H1 (cell line): ENCODE measurements around the gene BLCAP. TPM values are rescaled to one million over a fixed set of nuclear protein-coding genes. Genes with fewer than 3 reads are reported as not detected.

Experiments used
- BRCA1 ChIP-seq: IDR thresholded peaks from 2 replicates; pipeline ENCODE4 v1.6.1; 2012; ENCODE audit warnings: low read depth, low read length, improper control_type of control experiment
- CEBPB ChIP-seq: IDR thresholded peaks from 2 replicates; pipeline ENCODE4 v1.6.1; 2012; ENCODE audit warnings: low read depth, low read length
- CHD7 ChIP-seq: fragments of 300-600 bp; sonication (generic); IDR thresholded peaks from 2 replicates; pipeline ENCODE4 v1.7.1; 2012; ENCODE audit warnings: low read length, moderate library complexity, mild to moderate bottlenecking, inconsistent platforms; ENCODE audit not compliant: insufficient replicate concordance
- CTCF ChIP-seq, 3 experiments: IDR thresholded peaks; 1 replicate in 2 of 3; 2 replicates in 1 of 3; pipeline versions ENCODE4 v1.5.1 to v1.6.1; 2011; ENCODE audit warnings: low read length in 3 of 3, mild to moderate bottlenecking in 3 of 3, inconsistent platforms in 2 of 3, low read depth in 1 of 3, moderate library complexity in 1 of 3; ENCODE audit not compliant: insufficient read depth in 1 of 3; ENCODE audit errors: control extremely low read depth in 1 of 3
- MAFK ChIP-seq: IDR thresholded peaks from 2 replicates; pipeline ENCODE4 v1.6.1; 2012; ENCODE audit warnings: low read depth, mild to moderate bottlenecking, improper control_type of control experiment, low read length
- MAX ChIP-seq: IDR thresholded peaks from 2 replicates; pipeline ENCODE4 v1.6.1; 2012; ENCODE audit warnings: inconsistent platforms
- POLR2A ChIP-seq, 2 experiments: IDR thresholded peaks; 1 replicate in 1 of 2; 2 replicates in 1 of 2; pipeline ENCODE4 v1.6.1; 2011; ENCODE audit warnings: low read depth in 2 of 2, low read length in 2 of 2, mild to moderate bottlenecking in 2 of 2; ENCODE audit errors: control extremely low read depth in 1 of 2
- POLR2AphosphoS5 ChIP-seq: IDR thresholded peaks from 2 replicates; pipeline ENCODE4 v1.6.1; 2011; ENCODE audit warnings: low read depth, low read length
- polyA plus RNA-seq, 7 experiments: library from polyadenylated mRNA; depleted of rRNA in 3 of 7; stranded (reverse) in 5 of 7; unstranded in 2 of 7; fragments of >200 nt in 5 of 7; fragments of 200-250 nt in 2 of 7; gene quantifications; 1 replicate in 5 of 7; 2 replicates in 1 of 7; 4 replicates in 1 of 7; pipeline versions ENCODE4 v1.2.1 to v1.2.3, GENCODE V29; 2011 to 2013; ENCODE audit warnings: missing spikeins in 2 of 7, mixed read lengths in 2 of 7
- total RNA-seq: library from RNA; stranded (reverse); fragmentation: NEBNext Ultra II Directional; extraction: Animal tissue kit (Norgen Biotek cat#: 25700); gene quantifications from 2 replicates; pipeline ENCODE4 v1.2.1, GENCODE V29; 2021

Gene BLCAP
- total and polyA plus RNA-seq, 2 of the 8 experiments (the other 6 are each of a cell fraction or from before 2014, with no cell fraction given), result 60.3 to 72.2 TPM

- TF ChIP-seq CHD7, result no peak
- TF ChIP-seq MAFK, result no peak
- no peak for TF ChIP-seq POLR2A (IDR thresholded peaks at IDR 0.05; ENCODE audit: control extremely low read depth in 1 of 2, low read depth in 2 of 2, low read length in 2 of 2)
- no peak for TF ChIP-seq POLR2AphosphoS5
- no peak for TF ChIP-seq BRCA1
- TF ChIP-seq MAX, result no peak
- no peak for TF ChIP-seq CEBPB
- no peak for TF ChIP-seq CTCF (IDR thresholded peaks at IDR 0.05; ENCODE audit: control extremely low read depth in 1 of 3, insufficient read depth in 1 of 3, low read depth in 1 of 3, low read length in 3 of 3)
Measured at GRCh38 chr20:37531856-37532255, 4.2 kb upstream of the BLCAP start (continued).
